GM12875 (cell line): ENCODE results near the gene VSIG10.

Experiments used
- H3K4me3 ChIP-seq: one replicate; pipeline ENCODE4 v1.5.1; 2011; ENCODE audit warnings: low read depth, low read length, control low read depth
- TF ChIP-seq, protein P1 (sequence below): IDR thresholded peaks from 2 replicates; pipeline ENCODE4 v1.5.1; 2011; ENCODE audit warnings: low read depth, mild to moderate bottlenecking, control low read depth, inconsistent platforms, low read length, moderate library complexity, borderline replicate concordance; ENCODE audit not compliant: insufficient read depth

The VSIG10 gene

DNA sequence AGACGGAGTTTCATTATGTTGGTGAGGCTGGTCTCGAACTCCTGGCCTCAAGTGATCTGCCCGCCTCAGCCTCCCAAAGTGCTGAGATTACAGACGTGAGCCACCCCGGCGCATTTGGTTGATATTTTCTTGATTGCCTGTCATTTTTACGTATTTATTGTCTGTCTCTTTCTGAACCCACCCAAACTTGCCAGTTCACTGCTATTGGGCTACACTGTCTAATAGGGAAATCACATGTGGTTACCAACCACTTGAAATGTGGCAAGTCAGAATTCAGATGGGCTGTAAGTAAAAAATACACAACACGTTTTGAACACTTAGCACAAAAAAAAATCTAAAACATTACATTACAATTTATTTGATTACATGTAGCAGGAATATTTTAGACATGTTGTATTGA is 44.9 kb downstream of the VSIG10 start:
- H3K4me3 ChIP-seq = no peak overlapping the region
- TF ChIP-seq, protein P1, sequence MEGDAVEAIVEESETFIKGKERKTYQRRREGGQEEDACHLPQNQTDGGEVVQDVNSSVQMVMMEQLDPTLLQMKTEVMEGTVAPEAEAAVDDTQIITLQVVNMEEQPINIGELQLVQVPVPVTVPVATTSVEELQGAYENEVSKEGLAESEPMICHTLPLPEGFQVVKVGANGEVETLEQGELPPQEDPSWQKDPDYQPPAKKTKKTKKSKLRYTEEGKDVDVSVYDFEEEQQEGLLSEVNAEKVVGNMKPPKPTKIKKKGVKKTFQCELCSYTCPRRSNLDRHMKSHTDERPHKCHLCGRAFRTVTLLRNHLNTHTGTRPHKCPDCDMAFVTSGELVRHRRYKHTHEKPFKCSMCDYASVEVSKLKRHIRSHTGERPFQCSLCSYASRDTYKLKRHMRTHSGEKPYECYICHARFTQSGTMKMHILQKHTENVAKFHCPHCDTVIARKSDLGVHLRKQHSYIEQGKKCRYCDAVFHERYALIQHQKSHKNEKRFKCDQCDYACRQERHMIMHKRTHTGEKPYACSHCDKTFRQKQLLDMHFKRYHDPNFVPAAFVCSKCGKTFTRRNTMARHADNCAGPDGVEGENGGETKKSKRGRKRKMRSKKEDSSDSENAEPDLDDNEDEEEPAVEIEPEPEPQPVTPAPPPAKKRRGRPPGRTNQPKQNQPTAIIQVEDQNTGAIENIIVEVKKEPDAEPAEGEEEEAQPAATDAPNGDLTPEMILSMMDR = no peak

DNA sequence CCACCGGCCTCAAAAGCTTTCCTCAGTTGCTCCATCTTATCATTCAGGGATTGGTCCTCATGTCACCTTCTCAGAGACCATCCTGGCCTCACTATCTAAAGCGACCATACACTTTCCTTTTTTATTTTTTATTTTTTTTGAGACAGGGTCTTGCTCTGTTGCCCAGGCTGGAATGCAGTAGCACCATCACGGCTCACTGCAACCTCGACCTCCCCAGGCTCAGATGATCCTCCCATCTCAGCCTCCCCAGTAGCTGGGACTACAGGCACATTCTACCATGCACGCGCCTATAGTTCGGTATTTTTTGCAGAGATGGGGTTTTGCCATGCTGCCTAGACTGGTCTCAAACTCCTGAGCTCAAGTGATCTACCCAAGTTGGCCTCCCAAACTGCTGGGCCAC is 45.6 kb downstream of the VSIG10 start:
- TF ChIP-seq, protein P1 = no peak
- no peak overlapping the region for H3K4me3 ChIP-seq

DNA sequence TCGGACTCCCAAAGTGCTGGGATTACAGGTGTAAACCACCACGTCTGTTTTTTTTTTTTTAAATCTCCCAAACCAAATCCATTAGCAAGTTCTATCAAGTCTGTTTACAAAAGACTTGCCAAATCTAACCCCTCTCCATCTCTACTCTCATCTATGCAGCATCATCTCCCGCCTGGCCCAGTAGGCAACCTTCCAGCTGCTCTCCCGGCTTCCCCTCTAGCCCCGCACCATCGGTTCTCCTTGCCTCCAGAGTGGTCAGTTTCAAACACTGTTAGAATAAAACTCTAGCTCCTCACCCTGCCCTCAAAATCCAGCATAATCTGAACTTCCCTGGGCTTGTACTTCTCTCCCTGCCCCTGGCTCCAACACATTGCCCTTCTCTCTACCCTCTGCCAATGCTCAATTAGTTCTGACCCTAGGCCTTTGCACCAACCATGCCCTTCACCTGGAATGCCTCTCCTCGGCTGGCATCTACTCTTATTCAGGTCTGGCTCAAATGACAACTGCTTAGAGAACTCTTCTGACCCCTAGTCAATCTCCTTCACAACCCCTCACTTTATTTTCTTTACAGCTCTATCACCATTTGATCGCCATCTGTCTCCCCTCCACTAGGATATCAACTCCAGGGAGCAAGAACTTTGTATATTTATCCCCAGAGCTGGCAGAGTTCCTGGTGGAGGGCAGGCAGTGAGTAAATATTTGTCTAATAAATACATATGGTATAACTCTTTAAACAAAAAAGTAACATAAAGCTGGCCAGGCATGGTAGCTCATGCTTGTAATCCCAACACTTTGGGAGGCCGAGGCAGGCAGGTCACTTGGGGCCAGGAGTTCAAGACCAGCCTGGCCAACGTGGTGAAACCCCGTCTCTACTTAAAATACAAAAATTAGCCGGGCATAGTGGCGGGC is 47.7 kb downstream of the VSIG10 start:
- H3K4me3 ChIP-seq = no peak overlapping the region
- TF ChIP-seq, protein P1 = no peak

DNA sequence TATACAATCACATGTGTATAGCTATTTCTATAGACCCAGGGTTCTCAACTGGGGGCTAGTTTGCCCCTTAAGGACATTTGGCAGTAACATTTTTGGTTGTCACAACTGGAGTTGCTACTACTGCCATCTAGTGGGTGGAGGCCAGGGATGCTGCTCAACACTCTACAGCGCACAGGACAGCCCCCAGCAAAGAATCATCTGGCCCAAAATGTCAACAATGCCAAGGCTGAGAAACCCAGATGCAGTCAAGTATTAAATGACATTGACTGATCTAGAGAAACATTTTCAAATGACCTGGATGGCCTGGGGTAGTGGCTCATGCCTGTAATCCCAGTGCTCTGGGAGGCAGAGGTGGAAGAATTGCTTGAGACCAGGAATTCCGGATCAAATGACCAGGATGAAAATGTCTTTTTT is 48.7 kb downstream of the VSIG10 start:
- H3K4me3 ChIP-seq = no peak overlapping the region
- TF ChIP-seq, protein P1 = peak; percentile 80

DNA sequence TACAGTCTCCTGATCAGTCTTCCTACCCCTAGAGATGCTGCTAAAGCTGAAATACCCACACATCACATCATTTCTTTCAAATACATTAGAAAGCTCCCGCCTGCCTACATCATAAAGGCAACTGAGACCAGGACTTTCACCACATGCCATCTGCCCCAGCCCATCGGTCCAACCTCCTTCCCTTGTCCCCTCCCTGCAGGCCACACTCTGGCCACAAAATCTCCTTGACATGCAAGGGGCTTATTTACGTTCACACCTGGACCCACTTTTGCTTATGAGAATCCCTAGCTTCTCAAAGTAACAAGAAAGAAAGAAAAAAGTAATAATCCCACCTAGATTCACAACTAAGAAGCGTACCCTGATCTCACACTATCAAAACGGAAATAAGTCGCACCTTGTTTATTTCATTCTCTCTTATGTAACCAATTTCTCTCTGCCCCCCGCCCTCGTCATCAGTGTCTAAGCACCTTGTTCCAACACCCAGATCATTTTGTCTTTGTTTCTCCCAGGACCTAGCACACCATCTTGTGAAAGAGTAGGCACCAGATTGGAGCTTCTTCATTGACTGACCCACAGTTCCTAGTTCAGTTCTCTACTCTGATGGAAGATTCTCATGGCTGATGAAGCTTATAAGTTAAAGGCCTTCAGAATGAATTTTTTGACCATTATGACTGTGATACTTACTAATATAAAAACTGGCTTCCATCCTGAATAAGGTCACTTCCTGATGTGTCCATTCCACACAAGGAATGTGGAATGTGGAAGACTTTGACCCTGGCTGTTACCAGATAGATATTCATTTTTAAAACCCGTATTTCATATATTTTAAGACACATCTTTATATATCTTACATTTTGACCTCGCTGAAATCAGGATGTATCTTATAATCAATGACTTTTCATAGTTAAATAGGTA is 50.5 kb downstream of the VSIG10 start:
- TF ChIP-seq, protein P1 = no peak
- H3K4me3 ChIP-seq = no peak overlapping the region

DNA sequence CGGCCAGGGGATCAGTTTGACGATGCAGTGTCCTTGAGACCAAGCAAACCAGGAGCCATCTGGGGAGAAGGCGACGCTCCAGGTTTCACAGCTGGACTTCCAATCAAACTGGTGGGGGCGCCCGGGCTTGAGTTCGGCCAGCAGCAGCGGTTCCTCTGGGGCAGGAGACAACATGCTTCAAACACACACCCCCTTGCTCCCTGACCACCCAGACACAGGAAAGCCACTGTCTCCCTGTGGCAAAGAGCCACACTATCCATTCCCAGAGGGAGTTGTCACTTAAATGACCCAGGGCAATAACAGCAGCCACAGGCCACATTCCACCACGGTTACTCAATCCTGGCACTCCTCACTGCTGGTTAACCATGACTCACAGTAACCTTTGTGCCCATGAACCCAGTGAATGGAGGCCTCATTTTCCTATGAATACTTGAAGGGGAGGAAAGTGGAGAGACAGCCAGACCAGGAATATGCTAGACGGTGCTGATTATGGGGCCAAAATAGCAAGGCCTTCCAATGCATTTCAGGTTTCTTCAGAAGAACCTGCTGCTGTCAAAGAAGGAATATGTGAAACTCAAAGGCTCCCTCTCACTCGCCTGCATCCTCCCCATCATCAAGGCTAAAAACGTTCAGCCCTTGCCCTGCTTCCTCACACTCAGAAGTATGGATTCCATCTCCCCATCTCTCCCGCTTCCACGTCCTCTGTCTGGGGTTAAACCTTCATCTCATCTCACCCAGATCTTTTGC is 51.3 kb downstream of the VSIG10 start:
- TF ChIP-seq, protein P1 = no peak
- no peak overlapping the region for H3K4me3 ChIP-seq
